ENCODE data around the gene AUTS2. TPM values are rescaled to one million over a fixed set of nuclear protein-coding genes. Genes with fewer than 3 reads are reported as not detected.

AUTS2 gene
- total and polyA plus RNA-seq, 10 of the 15 experiments (the other 5 are each of a cell fraction or from before 2014, with no cell fraction given): 6.4 to 55.6 (median 21.6) TPM

GRCh38 chr7:70717553-70718329, 1119.5 kb downstream of the AUTS2 start:
- H3K9ac ChIP-seq (ENCODE audit: control insufficient read depth, insufficient read depth, low read length): no peak overlapping the region
- intact Hi-C loops (cut with micrococcal nuclease; ENCODE audit: unreplicated experiment) (loop anchor here (2.0 to 10.0 kb wide), 2 partner anchors 57 to 1017 kb away; no protein-coding TSS in a partner anchor), in situ Hi-C loops (cut with MboI) (no loop called here)
- H3K27ac ChIP-seq (ENCODE audit: control insufficient read depth, insufficient read depth): peak overlapping the region; percentile 28; the same call in 1 of the 2 replicates
- TF ChIP-seq RUNX3 (IDR thresholded peaks at IDR 0.05; ENCODE audit: low read length) (peak; percentile 74), RB1 (IDR thresholded peaks at IDR 0.05; ENCODE audit: borderline replicate concordance) (no peak), ATF7 (IDR thresholded peaks at IDR 0.05; ENCODE audit: low read depth) (0 out of 2 replicates have a peak, but pooled peaks have one; percentile 20), CREM (IDR thresholded peaks at IDR 0.05; ENCODE audit: low read depth) (0 out of 2 replicates have a peak, but pooled peaks have one; percentile 10)
- no peak for FAIRE-seq
- no peak for ATAC-seq
- H3K4me1 ChIP-seq (ENCODE audit: control insufficient read depth, insufficient read depth, low read length): peaks cover 27% of the 10 kb centered on the region
- H3K4me2 ChIP-seq (ENCODE audit: control insufficient read depth, insufficient read depth): peak overlapping the region; percentile 38; the same call in 1 of the 2 replicates
- SMC1A ChIA-PET (ENCODE audit: uncharacterized antibody, unreplicated experiment): interaction anchor here (1.1 to 8.8 kb wide), 9 partner anchors 9 to 58 kb away, joined by 3 to 148 read pairs (median 4); no protein-coding TSS in a partner anchor
- no peak overlapping the region for H3K4me3 ChIP-seq
- no peaks in the 10 kb centered on the region for H4K20me1 ChIP-seq (ENCODE audit: control insufficient read depth, insufficient read depth)
- H3K79me2 ChIP-seq (ENCODE audit: control insufficient read depth, insufficient read depth, low read length): peaks cover 70% of the 10 kb centered on the region
- peaks cover 0 to 3% of the 10 kb centered on the region in 2 experiments for H3K36me3 ChIP-seq (ENCODE audit: control insufficient read depth in 2 of 2, insufficient read depth in 2 of 2, low read length in 1 of 2)
- CTCF ChIA-PET: interaction anchor here (0.7 to 8.3 kb wide), 11 partner anchors 8 to 111 kb away, joined by 3 to 131 read pairs (median 4); no protein-coding TSS in a partner anchor
- no peak for DNase-seq (ENCODE audit: low read depth, low spot score)
- whole genome bisulfite sequencing (ENCODE audit: insufficient coverage, insufficient replicate concordance, low lambda C conversion rate, missing lambda C conversion rate): 86% methylated on average over 9 of the region's 9 CpGs
- POLR2A ChIA-PET: interaction anchor here (0.5 to 2.4 kb wide), 5 partner anchors 9 to 911 kb away, joined by 3 to 8 read pairs (median 5); no protein-coding TSS in a partner anchor
- no peaks in the 10 kb centered on the region for H3K27me3 ChIP-seq (replicated peaks in 1 of 2; ENCODE audit: control insufficient read depth in 2 of 2, insufficient read depth in 2 of 2, low read length in 1 of 2)
- no peaks in the 10 kb centered on the region; the same call in 2 of the 3 replicates for H3K9me3 ChIP-seq (replicated peaks; ENCODE audit: control insufficient read depth, insufficient read depth, low read length)
- no TSS peak for BruUV-seq (replicated peaks)
- RAD21 ChIA-PET (ENCODE audit: unreplicated experiment): interaction anchor here (0.8 to 11.9 kb wide), 6 partner anchors 9 to 63 kb away, joined by 3 to 125 read pairs (median 9); no protein-coding TSS in a partner anchor
- H2AFZ ChIP-seq (ENCODE audit: control insufficient read depth, low read depth, low read length): no peak overlapping the region

- intact Hi-C loops (cut with micrococcal nuclease; ENCODE audit: unreplicated experiment): loop anchor here (10.0 kb wide), 1 partner anchor 1016 kb away; no protein-coding TSS in a partner anchor
- in situ Hi-C loops (cut with MboI): no loop called here
- FAIRE-seq: no peak
- H2AFZ ChIP-seq (ENCODE audit: control insufficient read depth, low read depth, low read length): no peak overlapping the region
- no peak for DNase-seq (ENCODE audit: low read depth, low spot score)
- BruUV-seq (replicated peaks): no TSS peak
- ATAC-seq: no peak
- H3K4me3 ChIP-seq: no peak overlapping the region
- ChIA-PET CTCF (interaction anchor here (1.5 to 8.3 kb wide), 4 partner anchors 9 to 57 kb away, joined by 3 to 131 read pairs (median 34); no protein-coding TSS in a partner anchor), POLR2A (no interaction called here), RAD21 (ENCODE audit: unreplicated experiment) (interaction anchor here (2.5 to 11.9 kb wide), 5 partner anchors 12 to 57 kb away, joined by 8 to 125 read pairs (median 33); no protein-coding TSS in a partner anchor), SMC1A (ENCODE audit: uncharacterized antibody, unreplicated experiment) (interaction anchor here (0.8 to 8.8 kb wide), 4 partner anchors 9 to 57 kb away, joined by 3 to 148 read pairs (median 22); no protein-coding TSS in a partner anchor)
- peaks cover 32% of the 10 kb centered on the region for H3K4me1 ChIP-seq (ENCODE audit: control insufficient read depth, insufficient read depth, low read length)
- H4K20me1 ChIP-seq (ENCODE audit: control insufficient read depth, insufficient read depth): no peaks in the 10 kb centered on the region
- no peak overlapping the region for H3K4me2 ChIP-seq (ENCODE audit: control insufficient read depth, insufficient read depth)
- H3K9ac ChIP-seq (ENCODE audit: control insufficient read depth, insufficient read depth, low read length): no peak overlapping the region
- no peak overlapping the region for H3K27ac ChIP-seq (ENCODE audit: control insufficient read depth, insufficient read depth)
- H3K9me3 ChIP-seq (replicated peaks; ENCODE audit: control insufficient read depth, insufficient read depth, low read length): no peaks in the 10 kb centered on the region; the same call in 2 of the 3 replicates
- WGBS (ENCODE audit: insufficient coverage, insufficient replicate concordance, low lambda C conversion rate, missing lambda C conversion rate): 88% methylated on average over 7 of the region's 7 CpGs
- no peaks in the 10 kb centered on the region for H3K27me3 ChIP-seq (replicated peaks in 1 of 2; ENCODE audit: control insufficient read depth in 2 of 2, insufficient read depth in 2 of 2, low read length in 1 of 2)
- H3K36me3 ChIP-seq (ENCODE audit: control insufficient read depth in 2 of 2, insufficient read depth in 2 of 2, low read length in 1 of 2): peaks cover 0 to 3% of the 10 kb centered on the region in 2 experiments
- H3K79me2 ChIP-seq (ENCODE audit: control insufficient read depth, insufficient read depth, low read length): peaks cover 76% of the 10 kb centered on the region
- TF ChIP-seq SUPT20H (IDR thresholded peaks at IDR 0.05; ENCODE audit: borderline replicate concordance, control insufficient read depth, low read depth, low read length) (no peak), GATAD2B (conservative IDR thresholded peaks at IDR 0.05; ENCODE audit: low read depth) (no peak), CUX1 (IDR thresholded peaks at IDR 0.05; ENCODE audit: insufficient replicate concordance, low read depth, low read length) (no peak), RCOR1 (conservative IDR thresholded peaks at IDR 0.05; ENCODE audit: low read depth, low read length) (no peak), YY1 (IDR thresholded peaks at IDR 0.05; ENCODE audit: low read depth, low read length) (no peak), HDAC6 (IDR thresholded peaks at IDR 0.05; ENCODE audit: unreplicated experiment) (no peak)
Measured at GRCh38 chr7:70719125-70719524, 1120.8 kb downstream of the AUTS2 start.

Data from GM12878 (cell line).